Trophoblast cell (in vitro differentiated cells and primary cell): Measurements from ENCODE around the gene VPREB1.

Source experiments
- DNase-seq, 2 donors: peaks; one replicate each; pipeline ENCODE4 v3.0.0-alpha.2; 2016
- H2AFZ ChIP-seq: 2 replicates; pipeline ENCODE4 v1.6.1; 2013; ENCODE audit warnings: low read length, moderate library complexity, mild to moderate bottlenecking; ENCODE audit not compliant: insufficient read depth, poor library complexity
- H2AK5ac ChIP-seq: 2 replicates; pipeline ENCODE4 v1.6.1; 2013; ENCODE audit warnings: mild to moderate bottlenecking, low read length
- H2BK120ac ChIP-seq: 2 replicates; pipeline ENCODE4 v1.6.1; 2013; ENCODE audit warnings: low read length, mild to moderate bottlenecking, moderate library complexity; ENCODE audit not compliant: insufficient read depth, poor library complexity
- H2BK12ac ChIP-seq: 2 replicates; pipeline ENCODE4 v1.6.1; 2013; ENCODE audit warnings: mild to moderate bottlenecking, low read length, moderate library complexity
- H2BK5ac ChIP-seq: 2 replicates; pipeline ENCODE4 v1.6.1; 2013; ENCODE audit warnings: low read length, low read depth, moderate library complexity, mild to moderate bottlenecking; ENCODE audit not compliant: poor library complexity
- H3K14ac ChIP-seq: 2 replicates; pipeline ENCODE4 v1.6.1; 2013; ENCODE audit warnings: mild to moderate bottlenecking, low read length
- H3K18ac ChIP-seq: 2 replicates; pipeline ENCODE4 v1.6.1; 2013; ENCODE audit warnings: mild to moderate bottlenecking, low read length
- H3K23ac ChIP-seq: 2 replicates; pipeline ENCODE4 v1.6.1; 2013; ENCODE audit warnings: low read length
- H3K27ac ChIP-seq: 2 replicates; pipeline ENCODE4 v1.5.1; 2013; ENCODE audit warnings: low read depth, mild to moderate bottlenecking, inconsistent platforms, low read length, moderate library complexity
- H3K27me3 ChIP-seq: 2 replicates; pipeline ENCODE4 v1.6.1; 2013; ENCODE audit warnings: inconsistent platforms, mild to moderate bottlenecking, low read length, moderate library complexity; ENCODE audit not compliant: insufficient read depth
- H3K36me3 ChIP-seq, 2 experiments: 1 replicate in 1 of 2; 2 replicates in 1 of 2; pipeline ENCODE4 v1.6.1; 2013; ENCODE audit warnings: low read length in 2 of 2, mild to moderate bottlenecking in 2 of 2, moderate library complexity in 1 of 2; ENCODE audit not compliant: insufficient read depth in 2 of 2, control insufficient read depth in 1 of 2
- H3K4ac ChIP-seq: 2 replicates; pipeline ENCODE4 v1.6.1; 2013; ENCODE audit warnings: low read depth, mild to moderate bottlenecking, low read length, moderate library complexity
- H3K4me1 ChIP-seq, 2 experiments: 1 replicate in 1 of 2; 2 replicates in 1 of 2; pipeline ENCODE4 v1.6.1; 2013; ENCODE audit warnings: low read length in 2 of 2, mild to moderate bottlenecking in 2 of 2, moderate library complexity in 1 of 2; ENCODE audit not compliant: insufficient read depth in 2 of 2, control insufficient read depth in 1 of 2
- H3K4me2 ChIP-seq: 2 replicates; pipeline ENCODE4 v1.6.1; 2013; ENCODE audit warnings: inconsistent platforms, mild to moderate bottlenecking, low read length, moderate library complexity
- H3K4me3 ChIP-seq: 2 replicates; pipeline ENCODE4 v1.5.1; 2013; ENCODE audit warnings: mild to moderate bottlenecking, low read depth, low read length, inconsistent platforms
- H3K79me1 ChIP-seq: one replicate; pipeline ENCODE4 v1.6.1; 2013; ENCODE audit warnings: low read length
- H3K79me2 ChIP-seq: 2 replicates; pipeline ENCODE4 v1.6.1; 2013; ENCODE audit warnings: low read length, mild to moderate bottlenecking; ENCODE audit not compliant: control insufficient read depth, insufficient read depth, poor library complexity
- H3K9ac ChIP-seq: 2 replicates; pipeline ENCODE4 v1.6.1; 2013; ENCODE audit warnings: mild to moderate bottlenecking, low read length
- H3K9me3 ChIP-seq: 2 replicates; pipeline ENCODE4 v1.6.1; 2013; ENCODE audit warnings: low read depth, mild to moderate bottlenecking, control low read depth, inconsistent platforms, low read length; ENCODE audit not compliant: insufficient read depth
- H4K12ac ChIP-seq: 2 replicates; pipeline ENCODE4 v1.6.1; 2013; ENCODE audit warnings: low read depth, mild to moderate bottlenecking, low read length, moderate library complexity
- H4K8ac ChIP-seq: 2 replicates; pipeline ENCODE4 v1.6.1; 2013; ENCODE audit warnings: low read depth, mild to moderate bottlenecking, low read length, moderate library complexity
- H4K91ac ChIP-seq: one replicate; pipeline ENCODE4 v1.6.1; 2013; ENCODE audit warnings: low read depth, mild to moderate bottlenecking, low read length, moderate library complexity
- WGBS: extraction: QIAGEN DNeasy Blood & Tissue Kit; methylation state at CpG from one replicate; pipeline ENCODE4 v1.1.7; 2013; ENCODE audit warnings: missing lambda C conversion rate; ENCODE audit not compliant: insufficient read length, insufficient coverage; ENCODE audit errors: extremely low coverage; 5-methylcytosine and 5-hydroxymethylcytosine counted together

VPREB1 gene

DNA sequence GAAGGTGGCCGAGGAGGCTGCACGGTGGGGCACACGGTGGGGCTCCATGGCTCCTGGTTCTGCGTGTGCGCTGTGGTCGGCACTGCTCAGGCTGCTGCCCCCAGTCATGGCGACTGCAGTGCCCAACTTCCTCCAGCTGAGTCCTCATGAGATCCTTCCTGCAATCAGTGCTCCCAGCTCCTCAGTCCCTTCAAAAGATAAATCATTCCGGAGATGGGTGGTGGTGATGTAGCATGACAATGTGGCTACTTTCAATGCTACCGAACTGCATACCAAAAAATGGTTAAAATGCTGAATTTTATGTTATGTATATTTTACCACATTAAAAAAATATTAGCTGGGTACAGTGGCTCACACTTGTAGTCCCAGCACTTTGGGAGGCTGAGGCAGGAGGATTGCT, 14.1 kb upstream of the VPREB1 start:
- DNase-seq, result no peak
- H4K91ac ChIP-seq, result no peak overlapping the region
- no peak overlapping the region for H3K18ac ChIP-seq
- H3K4me1 ChIP-seq, result no peaks in the 10 kb centered on the region
- no peak overlapping the region for H2AFZ ChIP-seq
- H3K4me2 ChIP-seq, result no peak overlapping the region
- H3K14ac ChIP-seq, result no peak overlapping the region
- H2AK5ac ChIP-seq, result no peak overlapping the region
- no peaks in the 10 kb centered on the region for H3K79me1 ChIP-seq
- H3K9ac ChIP-seq, result peak overlapping the region; percentile 13
- H3K4ac ChIP-seq, result no peak overlapping the region
- H2BK12ac ChIP-seq, result no peak overlapping the region
- H4K12ac ChIP-seq, result no peak overlapping the region
- no peak overlapping the region for H4K8ac ChIP-seq
- no CpG with 5 or more reads among the region's 9 CpGs for WGBS
- no peaks in the 10 kb centered on the region for H3K79me2 ChIP-seq
- H3K4me3 ChIP-seq, result no peak overlapping the region
- peaks cover 5% of the 10 kb centered on the region for H3K27me3 ChIP-seq
- H3K9me3 ChIP-seq, result no peaks in the 10 kb centered on the region
- no peak overlapping the region for H2BK5ac ChIP-seq
- no peak overlapping the region for H3K23ac ChIP-seq
- H2BK120ac ChIP-seq, result no peak overlapping the region
- H3K27ac ChIP-seq, result no peak overlapping the region
- H3K36me3 ChIP-seq, result no peaks in the 10 kb centered on the region

DNA sequence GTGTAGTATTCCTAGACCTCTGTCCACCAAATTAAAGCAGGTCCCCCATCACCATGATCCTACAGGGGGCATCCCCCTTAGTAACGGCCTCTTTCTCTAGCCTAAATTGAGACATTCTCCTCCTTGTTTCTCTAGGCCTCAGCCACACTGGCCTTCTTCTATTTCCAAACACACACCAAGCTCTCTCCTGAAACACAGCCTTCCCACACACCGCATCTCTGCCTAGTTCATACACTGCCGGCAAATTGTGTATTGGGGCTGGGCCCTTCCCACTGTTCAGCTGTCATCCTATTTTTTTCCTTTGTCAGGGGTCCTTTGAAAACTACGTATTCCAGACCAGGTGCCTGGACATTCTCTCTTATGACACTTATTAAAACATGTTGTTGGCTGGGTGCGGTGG, 11.5 kb upstream of the VPREB1 start:
- Histone ChIP-seq H4K91ac (no peak overlapping the region), H2BK120ac (no peak overlapping the region), H3K27me3 (peaks cover 5% of the 10 kb centered on the region), H4K12ac (no peak overlapping the region), H3K4ac (no peak overlapping the region), H3K14ac (no peak overlapping the region), H3K9me3 (no peaks in the 10 kb centered on the region), H3K79me2 (no peaks in the 10 kb centered on the region), H3K36me3 (no peaks in the 10 kb centered on the region), H3K18ac (no peak overlapping the region), H2BK12ac (no peak overlapping the region), H3K79me1 (no peaks in the 10 kb centered on the region), H4K8ac (no peak overlapping the region), H2AK5ac (no peak overlapping the region), H2BK5ac (no peak overlapping the region), H3K4me3 (no peak overlapping the region), H2AFZ (no peak overlapping the region), H3K4me1 (no peaks in the 10 kb centered on the region), H3K23ac (no peak overlapping the region), H3K4me2 (no peak overlapping the region), H3K27ac (no peak overlapping the region), H3K9ac (no peak overlapping the region)
- WGBS, result no CpG with 5 or more reads among the region's 5 CpGs
- DNase-seq, result no peak

DNA sequence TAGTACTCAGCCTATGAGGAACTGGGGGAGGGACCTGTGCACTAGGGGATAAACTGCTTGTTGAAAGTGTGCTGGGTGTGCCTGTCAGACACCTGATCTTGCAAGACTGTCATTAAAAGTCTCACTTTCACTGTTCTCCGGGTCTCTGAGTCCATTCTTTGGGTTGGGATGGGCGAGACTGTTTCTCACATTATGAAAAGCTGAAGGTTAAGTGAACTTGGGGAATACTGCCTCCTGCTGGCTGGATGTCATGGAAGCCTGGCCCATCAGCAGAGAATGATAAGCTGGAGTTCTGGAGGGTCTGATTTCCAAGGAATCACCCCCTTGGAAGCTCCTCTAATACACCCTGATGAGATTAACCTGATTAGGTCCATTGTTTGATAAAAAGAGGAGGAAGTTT, 9.0 kb upstream of the VPREB1 start:
- no peak overlapping the region for H2BK120ac ChIP-seq
- H3K23ac ChIP-seq, result no peak overlapping the region
- no CpG with 5 or more reads among the region's 2 CpGs for WGBS
- H3K4ac ChIP-seq, result no peak overlapping the region
- H2BK5ac ChIP-seq, result no peak overlapping the region
- H3K4me3 ChIP-seq, result no peak overlapping the region
- H2BK12ac ChIP-seq, result no peak overlapping the region
- H3K36me3 ChIP-seq, result no peaks in the 10 kb centered on the region
- no peaks in the 10 kb centered on the region for H3K79me1 ChIP-seq
- no peak overlapping the region for H3K27ac ChIP-seq
- DNase-seq, result peak in 1 of 2 donors; percentile 44
- H2AK5ac ChIP-seq, result no peak overlapping the region
- no peak overlapping the region for H2AFZ ChIP-seq
- H3K27me3 ChIP-seq, result no peaks in the 10 kb centered on the region
- H4K8ac ChIP-seq, result no peak overlapping the region
- no peak overlapping the region for H4K12ac ChIP-seq
- H3K79me2 ChIP-seq, result no peaks in the 10 kb centered on the region
- no peak overlapping the region for H3K9ac ChIP-seq
- no peak overlapping the region for H3K18ac ChIP-seq
- no peaks in the 10 kb centered on the region for H3K4me1 ChIP-seq
- no peak overlapping the region for H4K91ac ChIP-seq
- no peak overlapping the region for H3K4me2 ChIP-seq
- H3K14ac ChIP-seq, result no peak overlapping the region
- peaks cover 2% of the 10 kb centered on the region for H3K9me3 ChIP-seq

DNA sequence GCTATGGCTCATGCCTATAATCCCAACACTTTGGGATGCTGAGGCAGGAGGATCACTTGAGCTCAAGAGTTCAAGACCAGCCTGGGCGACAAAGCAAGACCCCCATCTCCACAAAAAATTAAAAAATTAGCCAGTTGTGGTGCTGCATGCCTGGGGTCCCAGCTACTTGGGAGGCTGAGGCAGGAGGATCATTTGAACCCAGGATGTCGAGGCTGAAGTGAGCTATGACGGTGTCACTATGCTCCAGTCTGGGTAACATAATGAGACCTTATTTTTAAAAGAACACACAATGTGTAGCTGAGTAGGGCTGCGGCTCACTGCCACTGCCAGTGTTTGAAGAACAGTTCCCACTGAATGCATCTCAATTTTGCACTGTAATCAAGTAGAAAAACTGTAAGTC, 7.1 kb upstream of the VPREB1 start:
- Histone ChIP-seq H3K4me3 (no peak overlapping the region), H3K14ac (no peak overlapping the region), H3K79me2 (no peaks in the 10 kb centered on the region), H3K36me3 (no peaks in the 10 kb centered on the region), H3K79me1 (no peaks in the 10 kb centered on the region), H3K23ac (no peak overlapping the region), H3K4me2 (no peak overlapping the region), H4K91ac (no peak overlapping the region), H2AK5ac (no peak overlapping the region), H3K27ac (no peak overlapping the region), H2BK5ac (no peak overlapping the region), H3K27me3 (peaks cover 3% of the 10 kb centered on the region), H2AFZ (no peak overlapping the region), H2BK12ac (no peak overlapping the region), H3K4ac (no peak overlapping the region), H3K18ac (no peak overlapping the region), H4K12ac (no peak overlapping the region), H3K4me1 (no peaks in the 10 kb centered on the region), H3K9me3 (peaks cover 5% of the 10 kb centered on the region), H4K8ac (no peak overlapping the region), H3K9ac (no peak overlapping the region), H2BK120ac (no peak overlapping the region)
- DNase-seq, result no peak
- no CpG with 5 or more reads among the region's 4 CpGs for WGBS
